GM18873 (cell line): ENCODE results near the gene PAK5.

Experiments used
- ATAC-seq: cut with Tn5 transposase; IDR thresholded peaks from one replicate; pipeline ENCODE4 v1.9.1; 2021; ENCODE audit warnings: mild to moderate bottlenecking, moderate library complexity, moderate number of reproducible peaks; ENCODE audit not compliant: unreplicated experiment, low FRiP score

Gene PAK5

DNA sequence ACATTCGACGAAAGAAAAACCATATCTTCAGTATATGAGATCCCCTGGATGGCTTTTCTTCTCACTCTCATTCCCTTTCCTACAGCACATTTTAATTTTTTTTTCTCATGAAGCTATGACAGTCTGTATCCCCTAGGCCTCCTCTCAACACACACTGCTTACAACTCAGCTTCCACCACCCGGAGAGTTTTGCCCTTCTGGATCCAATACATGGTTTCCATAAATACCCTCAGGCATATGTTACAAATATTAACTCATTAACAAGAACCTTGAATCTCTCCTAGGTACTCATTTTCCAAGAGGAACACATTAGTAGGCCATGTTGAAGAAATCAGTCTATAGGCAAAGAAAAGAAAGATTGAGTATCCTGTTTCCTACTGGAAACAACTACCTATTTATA is 44.0 kb downstream of the PAK5 start:
- no peak for ATAC-seq

DNA sequence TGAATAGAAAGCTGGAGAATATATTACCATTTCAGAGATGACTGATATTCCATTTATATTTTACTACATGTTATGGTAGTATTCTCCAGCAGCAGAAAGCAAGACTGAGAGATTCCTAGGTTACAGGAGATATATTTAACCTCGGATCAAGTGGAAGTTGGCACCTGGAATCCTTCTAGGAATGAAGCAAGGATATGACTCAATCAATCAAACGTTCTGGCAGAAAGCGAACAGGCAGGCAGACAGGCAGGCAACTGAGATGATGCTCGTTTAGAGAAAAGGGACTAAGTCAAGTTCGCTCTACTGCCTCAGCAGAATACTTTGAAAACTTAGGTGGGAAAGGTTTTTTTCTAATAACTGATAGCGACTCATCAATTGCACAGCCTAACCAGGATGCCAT is 46.2 kb downstream of the PAK5 start:
- no peak for ATAC-seq

DNA sequence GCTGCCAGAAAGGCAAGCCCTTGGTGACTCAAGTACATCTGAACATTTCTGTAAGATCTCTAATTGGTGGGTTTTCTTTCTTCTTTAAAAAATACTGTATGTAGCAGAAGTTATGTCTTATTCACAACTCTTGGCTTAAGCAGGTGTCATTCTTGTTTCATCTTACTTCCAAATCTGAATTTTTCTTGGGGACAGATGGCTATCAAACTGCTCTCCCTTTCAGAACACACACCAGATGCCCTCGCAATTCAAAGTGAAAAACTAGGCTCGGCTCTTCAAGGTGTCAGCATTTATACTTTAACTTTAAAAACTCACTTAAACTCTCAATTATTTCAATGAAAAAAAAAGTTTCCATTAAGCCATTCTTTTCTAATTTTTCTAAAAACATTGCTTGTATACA is 49.7 kb downstream of the PAK5 start:
- no peak for ATAC-seq

DNA sequence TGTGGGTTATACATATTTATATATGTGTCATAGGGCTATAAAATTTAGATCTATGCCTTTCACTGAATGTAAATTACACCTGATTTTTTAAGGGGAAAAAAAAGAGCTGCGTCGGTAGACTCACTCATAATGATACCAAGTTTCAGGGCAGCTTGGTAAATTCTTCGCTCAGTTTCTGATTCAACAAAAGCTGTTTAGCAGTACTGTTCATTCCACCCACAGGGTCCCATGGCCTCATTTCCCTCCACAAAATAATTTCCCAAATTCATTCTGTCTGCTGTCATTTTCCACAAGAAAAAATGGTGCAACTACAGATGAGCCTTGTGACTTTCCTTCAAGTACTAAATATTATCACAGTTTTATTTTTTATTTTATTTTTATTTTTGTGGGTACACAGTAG is 63.7 kb downstream of the PAK5 start:
- no peak for ATAC-seq

DNA sequence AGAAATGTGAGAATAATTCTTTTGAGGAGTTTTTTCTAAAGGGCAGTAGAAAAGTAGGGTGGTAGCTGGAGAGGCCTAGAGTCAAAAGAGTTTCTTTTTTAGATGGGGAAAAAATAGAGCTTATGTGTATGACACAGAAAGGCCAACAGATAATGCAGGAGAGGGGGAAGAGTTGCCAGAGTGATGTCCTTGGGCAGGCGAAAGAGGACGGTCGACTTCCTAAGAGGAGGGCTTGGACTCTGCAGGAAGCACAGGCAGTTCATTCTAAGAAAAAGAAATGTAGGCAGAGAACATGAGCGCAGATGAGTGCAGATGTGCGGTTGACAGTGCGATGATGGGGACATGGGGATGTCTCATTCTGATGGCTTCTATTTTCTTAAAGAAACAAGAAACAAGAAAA is 68.9 kb downstream of the PAK5 start:
- no peak for ATAC-seq

DNA sequence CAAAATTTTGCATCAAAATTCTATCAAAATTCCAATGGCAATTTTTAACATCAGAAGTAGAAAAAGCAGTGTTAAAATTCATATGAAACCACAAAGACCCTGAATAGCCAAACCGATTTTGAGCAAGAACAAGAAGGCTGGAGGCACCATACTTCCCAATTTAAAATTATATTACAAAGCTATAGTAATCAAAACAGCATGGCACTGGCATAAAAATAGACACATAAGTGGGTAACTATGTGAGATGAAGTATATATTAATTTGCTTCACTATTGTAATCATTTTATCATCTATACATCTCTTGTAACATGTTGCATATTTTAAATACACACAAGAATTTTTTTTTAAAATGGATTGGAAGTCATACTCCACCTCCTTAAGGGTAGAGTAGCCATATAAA is 77.4 kb downstream of the PAK5 start:
- no peak for ATAC-seq

DNA sequence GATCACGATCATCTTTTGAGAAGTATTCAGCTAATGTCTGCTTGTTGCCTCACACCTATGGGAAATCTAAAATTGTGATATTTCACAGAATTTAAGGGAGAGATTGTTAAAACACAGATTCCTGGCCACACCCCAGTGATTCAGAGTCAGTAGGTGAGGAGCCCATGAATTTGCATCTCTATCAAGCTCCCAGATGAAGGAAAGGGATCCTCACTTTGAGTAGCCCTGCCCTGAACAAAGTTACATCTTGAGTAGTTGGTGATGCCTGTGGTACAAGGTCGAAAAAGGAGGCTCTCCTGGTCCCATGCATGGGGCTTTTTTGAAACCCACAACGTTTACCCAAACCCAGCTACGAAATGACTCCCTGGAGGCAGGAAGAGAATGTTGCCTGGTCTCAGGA is 79.5 kb downstream of the PAK5 start:
- no peak for ATAC-seq

DNA sequence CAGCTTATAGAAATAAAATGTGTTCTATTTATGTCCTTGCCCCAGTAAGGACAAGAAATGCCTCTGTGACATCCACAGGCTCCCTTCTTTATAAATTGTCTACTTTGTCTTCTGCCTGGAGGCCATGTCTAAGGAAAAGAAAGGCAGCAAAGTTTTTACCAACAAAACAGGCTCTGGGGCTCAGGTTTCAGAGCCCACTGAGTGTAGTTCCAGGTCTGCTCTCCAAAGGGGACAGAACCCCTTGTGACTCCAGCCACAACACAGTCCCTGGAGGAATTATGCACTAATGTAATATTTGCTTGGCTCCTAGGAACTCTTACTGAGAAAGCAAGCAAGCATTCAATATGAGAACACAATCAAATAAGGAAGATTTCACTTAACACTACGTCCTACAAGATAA is 80.1 kb downstream of the PAK5 start:
- ATAC-seq: no peak

DNA sequence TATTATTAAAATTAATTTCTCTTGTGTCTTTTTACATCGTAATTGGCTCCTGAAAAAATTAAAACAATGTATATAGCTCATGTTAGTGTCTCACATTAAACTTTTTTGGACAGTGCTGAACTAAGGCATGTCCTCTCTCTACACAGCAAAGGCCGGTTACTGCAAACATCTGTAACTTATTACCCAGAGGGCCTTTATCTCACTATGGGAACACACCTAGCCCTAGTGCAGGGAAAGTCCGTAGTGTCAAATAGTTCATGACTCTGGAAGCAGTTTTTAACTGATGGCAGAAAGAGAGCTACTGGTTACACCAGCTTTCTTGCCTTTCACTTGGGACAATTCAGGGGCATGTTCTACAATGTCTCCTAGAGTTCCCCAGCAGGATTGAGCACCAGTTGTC is 82.2 kb downstream of the PAK5 start:
- ATAC-seq: no peak

DNA sequence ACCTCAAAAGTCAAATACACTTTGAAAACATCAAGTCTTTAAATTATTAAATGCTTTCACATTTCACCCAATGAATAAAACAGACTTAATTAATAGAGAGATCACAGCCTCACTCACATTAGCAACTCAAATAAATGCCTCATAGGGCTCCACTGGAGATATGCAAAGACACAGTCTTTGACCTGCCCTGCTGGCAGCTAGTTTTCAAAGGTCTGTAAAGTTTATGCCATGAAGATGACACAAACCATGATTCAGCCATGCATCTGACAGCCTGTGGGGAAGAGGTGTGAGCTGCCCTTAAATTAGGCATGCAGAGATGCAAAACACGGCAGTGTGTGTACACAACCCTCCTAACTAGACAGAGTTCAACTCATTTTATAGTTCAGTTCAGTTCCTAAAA is 83.6 kb downstream of the PAK5 start:
- no peak for ATAC-seq

DNA sequence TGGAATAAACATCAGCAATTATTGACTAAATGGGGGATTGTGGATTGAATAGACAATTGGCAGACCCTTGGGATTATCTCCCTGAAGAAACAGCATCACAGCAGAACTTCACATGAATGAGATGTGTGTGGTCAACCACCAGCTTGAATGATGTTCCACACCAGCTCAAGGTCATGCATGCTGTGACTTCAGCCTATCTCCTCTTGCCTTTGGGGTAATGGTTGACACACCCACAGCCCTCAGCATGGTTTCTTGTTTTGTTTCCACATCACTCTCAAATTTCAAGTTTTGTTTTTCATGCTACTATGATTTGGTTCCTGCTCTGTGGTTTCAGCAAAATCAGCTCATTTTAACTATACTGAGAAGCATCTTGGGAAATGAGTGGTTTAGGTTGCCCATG is 94.3 kb downstream of the PAK5 start:
- no peak for ATAC-seq

DNA sequence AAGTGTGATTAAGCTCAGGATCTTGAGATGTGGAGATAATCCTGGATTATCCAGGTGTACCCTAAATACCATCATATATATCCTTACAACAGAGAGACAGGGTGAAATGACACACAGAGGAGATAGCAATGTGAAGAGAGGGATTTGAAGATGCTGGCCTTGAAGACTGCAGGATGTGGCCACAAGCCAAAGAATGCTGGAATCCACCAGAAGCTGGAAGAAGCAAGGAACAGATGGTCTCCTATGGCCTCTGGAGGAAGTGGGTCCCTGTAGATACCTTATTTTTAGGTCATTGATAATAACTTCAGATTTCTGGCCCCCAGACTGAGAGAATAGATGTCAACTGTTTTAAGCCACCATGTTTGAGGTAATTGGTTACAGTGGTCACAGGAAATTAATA is 95.0 kb downstream of the PAK5 start:
- no peak for ATAC-seq

DNA sequence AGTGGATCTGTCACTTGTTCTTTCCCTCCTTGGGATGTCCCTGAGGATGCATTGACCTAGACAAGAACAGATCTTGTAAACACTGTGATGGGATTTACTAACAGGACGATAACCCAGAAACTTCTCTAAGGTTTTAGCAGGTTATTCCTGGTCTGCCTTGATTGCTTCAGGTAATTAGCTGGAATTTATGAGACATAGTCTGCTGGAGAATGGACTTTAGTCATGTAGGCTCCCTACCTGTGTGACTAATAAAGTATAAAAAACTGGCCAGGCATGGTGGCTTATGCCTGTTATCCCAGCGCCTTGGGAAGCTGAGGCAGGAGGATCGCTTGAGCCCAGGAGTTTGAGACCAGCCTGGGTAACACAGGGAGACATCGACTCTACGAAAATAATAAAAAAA is 96.1 kb downstream of the PAK5 start:
- no peak for ATAC-seq

DNA sequence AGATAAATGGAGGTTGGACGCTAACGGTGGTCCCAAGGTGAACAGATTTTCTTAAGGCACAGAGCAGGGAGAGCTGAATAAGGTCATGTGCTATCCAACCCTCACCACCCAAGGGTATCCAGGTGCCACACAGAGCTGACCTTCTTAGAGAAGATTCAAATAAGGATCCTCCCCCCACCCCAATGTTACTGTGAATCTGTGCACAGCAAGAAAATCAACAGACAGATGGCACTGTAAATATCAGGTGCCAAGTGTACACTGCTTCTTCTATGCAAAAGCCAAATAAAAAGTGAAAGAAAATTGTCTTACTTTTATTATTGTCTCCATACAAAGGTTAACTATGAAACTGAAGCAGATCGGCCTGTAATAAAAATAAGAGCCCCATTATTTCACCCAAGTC is 96.9 kb downstream of the PAK5 start:
- ATAC-seq: no peak

DNA sequence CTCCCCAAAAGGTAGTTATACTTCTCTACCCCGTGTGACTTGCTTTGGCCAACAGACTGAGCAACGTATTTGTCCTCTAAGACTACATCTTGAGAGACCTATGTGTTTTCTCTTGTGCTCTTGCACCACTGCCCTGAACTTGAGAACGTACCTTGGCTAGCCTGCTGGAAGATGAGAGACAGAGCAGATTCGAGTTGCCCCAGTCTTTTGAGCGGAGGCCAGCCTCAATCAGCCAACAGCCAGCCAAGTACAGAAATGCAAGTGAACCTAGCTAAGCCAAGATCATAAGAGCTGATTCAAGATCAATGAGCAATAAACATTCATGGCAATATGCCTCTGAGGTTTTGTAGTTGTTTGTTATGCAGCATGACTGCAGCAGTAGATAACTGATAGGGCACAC is 98.4 kb downstream of the PAK5 start:
- ATAC-seq: no peak

DNA sequence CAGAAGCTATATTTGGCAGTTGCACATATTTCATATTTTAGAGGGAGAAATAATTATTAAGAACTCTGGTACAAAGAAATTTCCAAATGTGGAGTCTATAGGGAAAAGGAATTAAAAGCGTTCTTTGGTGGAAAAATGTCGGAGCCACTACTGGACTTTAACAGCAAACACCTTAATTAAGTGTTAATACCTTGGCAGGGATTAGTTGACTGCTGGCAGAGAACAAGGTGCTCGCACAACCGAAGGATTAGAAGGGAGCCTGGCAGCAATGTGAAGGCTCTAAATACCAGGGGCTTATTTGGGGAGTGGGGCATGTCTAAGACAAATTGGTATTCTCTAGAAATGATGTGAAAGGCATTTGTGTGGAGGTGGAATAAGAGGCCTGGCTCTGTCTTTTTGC is 98.9 kb downstream of the PAK5 start:
- no peak for ATAC-seq

DNA sequence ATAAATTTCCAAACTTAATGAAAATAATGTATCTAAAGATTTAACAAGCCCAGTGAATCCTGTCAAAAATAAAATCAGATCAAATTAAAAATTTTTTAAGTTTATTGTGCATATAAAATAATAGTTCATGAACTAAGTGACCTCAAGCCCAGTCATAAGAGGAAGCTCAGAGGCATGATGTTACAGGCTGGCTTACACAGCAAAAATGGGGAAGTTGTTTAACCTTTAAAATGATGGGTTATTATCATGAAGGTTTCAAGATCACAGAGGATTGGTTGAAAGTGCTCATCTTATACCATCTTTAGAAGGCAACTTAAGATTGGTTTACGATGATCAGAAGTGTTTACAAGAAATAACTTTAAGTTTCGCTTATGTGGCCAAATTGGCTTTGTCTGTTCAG is 102.5 kb downstream of the PAK5 start:
- no peak for ATAC-seq

DNA sequence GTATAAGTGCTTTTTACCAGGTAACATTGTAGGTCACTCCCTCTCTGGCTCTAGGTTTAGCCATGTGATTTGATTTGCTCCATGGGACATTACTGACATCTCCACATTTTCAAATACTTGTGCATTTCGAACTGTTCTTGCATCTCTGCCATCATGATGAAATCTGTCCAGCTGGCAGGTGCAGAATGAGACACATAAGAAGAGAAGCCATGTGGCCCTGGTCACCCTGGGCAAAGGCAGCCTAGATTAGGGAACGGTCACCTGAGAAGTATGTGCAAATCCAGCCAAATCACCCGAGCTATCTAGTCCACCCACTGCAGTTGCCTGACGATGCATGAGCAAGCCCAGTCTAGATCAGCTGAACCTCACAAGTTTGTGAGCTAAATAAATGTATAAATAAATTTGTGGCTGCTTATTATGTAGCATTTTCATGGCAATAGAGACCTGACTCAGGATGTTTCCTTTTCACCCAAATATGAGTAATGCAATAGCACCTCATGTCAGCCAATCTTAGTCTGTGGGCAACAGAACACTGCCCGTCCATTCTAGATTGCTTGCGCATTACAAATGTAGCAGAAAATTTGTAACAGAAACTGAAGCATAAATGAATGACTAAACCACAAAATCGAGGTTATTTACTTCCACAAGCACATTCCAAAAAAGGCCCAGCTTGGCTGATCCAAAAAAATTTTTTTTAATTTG is 115.2 kb downstream of the PAK5 start:
- no peak for ATAC-seq

DNA sequence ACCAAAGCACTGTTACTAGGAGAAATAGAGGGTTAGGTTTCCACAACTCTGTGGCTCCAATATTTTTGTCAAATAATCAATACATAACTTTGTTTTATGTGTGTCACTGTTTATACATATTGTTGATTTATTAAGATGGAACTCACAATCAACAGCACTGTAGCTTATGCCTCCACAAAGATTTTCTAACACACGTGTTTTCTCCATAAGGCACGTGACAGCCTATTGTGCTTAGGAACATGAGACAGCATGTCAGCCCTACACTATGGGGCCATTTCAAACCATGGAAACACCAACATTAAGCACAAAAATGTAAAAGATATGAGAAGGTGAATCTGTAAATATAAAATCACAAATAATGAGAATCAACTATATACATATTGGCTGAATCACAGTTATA is 127.0 kb downstream of the PAK5 start:
- no peak for ATAC-seq

DNA sequence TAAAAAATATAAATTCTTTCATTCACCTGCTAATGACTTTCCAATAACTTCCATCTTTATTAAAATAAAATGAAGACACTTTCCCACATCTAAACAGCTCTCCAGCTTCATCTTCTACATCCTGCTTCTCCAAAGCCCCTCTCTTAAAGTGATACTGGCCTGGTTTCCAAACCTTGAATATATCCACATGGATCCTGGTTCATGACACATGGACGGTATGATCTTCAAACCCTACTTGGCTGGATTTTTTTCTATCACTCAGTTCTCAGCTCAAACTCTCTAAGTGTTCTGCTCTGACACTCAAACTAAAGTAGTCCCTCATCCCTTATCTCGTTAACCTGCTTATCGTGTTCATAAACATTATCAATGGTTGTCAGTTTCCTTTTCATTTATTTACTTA is 128.2 kb downstream of the PAK5 start:
- ATAC-seq: no peak

DNA sequence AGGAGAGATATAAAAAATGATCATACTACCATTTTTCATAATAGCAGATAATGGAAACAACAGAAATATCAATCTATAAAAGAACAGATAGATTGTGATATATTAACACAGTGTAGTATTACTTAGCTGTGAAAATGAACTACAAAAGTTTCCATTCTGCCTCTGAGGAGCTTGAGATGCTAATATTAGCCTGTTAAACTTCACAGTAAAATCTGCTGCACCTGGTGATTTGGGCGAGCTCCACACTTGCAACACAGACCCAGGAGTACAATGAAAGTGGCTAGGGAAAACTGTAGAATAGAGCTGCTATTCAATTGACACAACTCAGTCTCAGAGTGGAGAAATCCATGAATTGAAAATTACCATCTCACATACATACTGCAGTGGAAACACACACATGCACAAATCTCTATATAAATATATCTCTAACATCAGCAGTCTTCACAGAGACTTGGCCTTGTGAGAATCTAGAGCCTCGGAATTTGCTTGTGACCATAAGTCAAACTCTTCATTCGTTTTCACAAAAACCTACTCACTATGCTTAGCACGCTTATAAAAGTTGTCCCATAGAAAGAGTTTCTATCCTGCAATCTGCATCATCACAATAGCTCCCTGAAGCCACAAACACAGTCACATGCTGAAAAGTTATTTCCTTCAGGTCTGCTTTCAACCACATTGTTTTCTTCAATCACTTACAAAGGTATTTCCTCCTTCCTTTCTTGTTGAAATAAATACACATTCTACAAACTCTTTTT is 133.0 kb downstream of the PAK5 start:
- no peak for ATAC-seq

DNA sequence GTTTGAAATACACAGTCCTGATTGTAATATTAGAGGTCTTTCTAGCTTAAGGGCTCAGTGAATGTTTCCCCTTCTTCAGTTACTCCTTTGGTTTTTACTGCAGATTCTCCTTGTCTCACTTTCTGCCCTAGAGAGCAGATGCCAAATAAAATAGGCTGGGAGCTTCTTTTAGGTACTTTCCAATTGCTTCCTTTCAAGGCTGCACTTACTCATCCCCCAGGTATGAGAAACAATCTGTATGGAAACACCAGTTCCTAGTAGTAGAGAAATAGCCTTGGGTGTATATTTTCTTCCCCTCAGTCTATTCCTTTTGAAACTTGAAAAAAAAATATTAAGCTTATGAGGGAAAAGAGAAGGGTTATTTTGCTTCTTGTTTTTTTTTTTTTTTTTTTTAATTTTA is 139.7 kb downstream of the PAK5 start:
- ATAC-seq: no peak
